HG03378 (cell line): ENCODE data around the gene OSBPL8.

ENCODE experiments used
- ATAC-seq: cut with Tn5 transposase; IDR thresholded peaks from one replicate; pipeline ENCODE4 v1.9.1; 2021; ENCODE audit warnings: mild to moderate bottlenecking, moderate library complexity; ENCODE audit not compliant: unreplicated experiment

The OSBPL8 gene

DNA sequence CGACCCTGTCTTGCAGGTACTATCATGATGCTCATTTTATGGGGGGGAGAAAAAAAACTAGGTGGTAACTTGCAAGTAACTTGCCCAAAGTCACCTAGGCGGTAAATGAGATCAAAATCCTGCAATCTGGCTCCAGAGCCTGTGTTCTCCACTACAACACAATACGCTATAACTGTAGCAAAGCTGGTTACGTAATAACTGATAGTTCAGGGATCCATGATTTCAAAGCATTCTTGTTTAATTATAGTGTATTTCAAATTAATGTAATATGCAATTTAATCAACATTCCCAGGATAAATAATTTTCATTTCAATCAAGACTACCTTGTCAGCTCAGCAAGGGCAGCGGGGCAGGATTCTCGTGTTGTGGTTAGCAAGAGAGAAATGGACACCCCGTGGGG lies 243.1 kb downstream of the OSBPL8 start:
- ATAC-seq: no peak

DNA sequence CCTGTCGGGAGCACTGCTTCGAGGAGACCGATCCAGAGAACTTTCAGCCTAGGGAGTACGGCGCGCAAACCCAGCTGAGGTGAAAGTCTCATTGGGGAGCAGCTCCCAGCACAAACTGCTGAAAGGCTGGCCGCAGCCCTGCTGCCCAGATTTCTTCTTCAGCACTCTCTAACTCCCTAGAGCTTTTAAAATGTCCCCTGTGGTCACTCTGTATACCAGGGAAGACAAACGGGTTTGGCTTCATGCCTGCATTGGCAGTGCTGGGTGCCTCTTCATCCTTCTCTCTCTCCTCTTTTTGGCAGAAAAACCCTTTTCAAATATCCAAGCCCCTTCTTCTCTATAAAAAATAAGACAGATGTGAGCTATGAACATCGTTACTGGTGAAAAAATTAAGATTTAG lies 246.3 kb downstream of the OSBPL8 start:
- no peak for ATAC-seq

DNA sequence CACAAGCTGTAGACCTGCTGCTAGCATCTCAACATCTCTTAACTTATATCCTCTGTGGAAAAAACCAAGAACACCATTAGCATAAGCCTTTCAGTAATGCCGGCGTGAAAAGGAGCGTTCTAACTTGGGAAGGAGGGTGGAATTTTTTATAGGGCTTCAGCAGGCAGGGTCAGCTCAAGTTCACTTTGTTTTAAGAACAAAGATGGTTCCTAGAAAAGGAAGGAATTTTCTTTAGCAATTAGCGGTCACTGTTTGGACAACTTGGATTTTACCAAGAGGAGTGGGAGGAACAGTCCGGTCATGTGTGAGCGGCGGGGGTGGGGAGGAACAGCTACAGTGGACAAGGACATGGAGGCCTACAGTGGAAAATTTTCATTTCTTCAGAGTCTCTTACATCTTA lies 247.3 kb downstream of the OSBPL8 start:
- no peak for ATAC-seq

DNA sequence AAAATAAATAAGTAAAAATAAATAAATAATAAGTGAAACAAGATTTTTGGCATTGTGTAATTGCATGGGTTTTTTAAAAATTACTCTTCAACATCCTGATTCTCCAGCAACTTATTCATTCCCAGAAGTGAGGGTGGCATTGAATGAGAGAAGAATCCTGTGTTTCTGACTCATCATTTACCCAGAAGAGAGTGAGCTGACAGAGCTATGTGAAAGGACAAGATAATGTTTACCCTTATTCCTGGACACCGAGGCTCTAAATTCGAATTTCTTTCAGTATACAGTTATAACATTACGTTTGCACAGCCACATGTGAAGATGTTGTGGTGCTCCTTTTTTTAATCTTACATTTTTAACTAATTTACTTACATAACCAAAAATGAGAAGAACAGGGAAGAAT lies 247.8 kb downstream of the OSBPL8 start:
- no peak for ATAC-seq

DNA sequence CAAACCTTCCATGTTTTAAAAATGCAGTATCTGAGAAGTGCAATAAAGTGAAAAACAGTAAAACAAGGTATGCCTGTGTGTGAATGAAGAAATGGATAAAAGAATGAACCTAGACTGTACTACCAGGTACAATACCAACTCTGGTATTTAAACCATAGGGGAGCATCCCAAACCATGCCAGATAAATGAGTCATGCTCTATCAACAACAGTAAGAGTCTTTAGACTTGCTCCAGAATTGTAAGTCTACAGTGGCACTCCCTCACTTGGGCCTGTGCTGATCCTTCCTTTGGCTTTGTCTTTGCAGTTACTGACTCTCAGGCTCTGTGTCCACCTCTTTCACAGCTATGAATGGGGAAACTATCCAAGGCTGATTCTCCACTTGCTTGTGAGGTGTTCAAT lies 249.5 kb downstream of the OSBPL8 start:
- no peak for ATAC-seq

DNA sequence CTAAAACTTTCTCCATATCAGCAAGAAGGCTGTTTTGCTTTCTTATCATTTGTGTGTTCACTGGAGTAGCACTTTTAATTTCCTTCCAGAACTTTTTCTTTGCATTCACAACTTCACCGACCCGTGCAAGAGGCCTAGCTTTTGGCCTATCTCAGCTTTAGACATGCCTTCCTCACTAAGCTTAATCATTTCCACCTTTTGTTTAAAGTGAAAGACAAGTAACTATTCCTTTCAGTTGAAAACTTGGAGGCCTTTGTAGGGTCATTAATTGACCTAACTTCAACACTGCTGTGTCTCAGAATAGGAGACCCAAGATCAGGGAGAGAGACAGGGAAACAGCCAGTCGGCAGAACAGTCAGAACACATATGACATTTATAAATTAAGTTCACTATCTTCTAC lies 250.7 kb downstream of the OSBPL8 start:
- no peak for ATAC-seq

DNA sequence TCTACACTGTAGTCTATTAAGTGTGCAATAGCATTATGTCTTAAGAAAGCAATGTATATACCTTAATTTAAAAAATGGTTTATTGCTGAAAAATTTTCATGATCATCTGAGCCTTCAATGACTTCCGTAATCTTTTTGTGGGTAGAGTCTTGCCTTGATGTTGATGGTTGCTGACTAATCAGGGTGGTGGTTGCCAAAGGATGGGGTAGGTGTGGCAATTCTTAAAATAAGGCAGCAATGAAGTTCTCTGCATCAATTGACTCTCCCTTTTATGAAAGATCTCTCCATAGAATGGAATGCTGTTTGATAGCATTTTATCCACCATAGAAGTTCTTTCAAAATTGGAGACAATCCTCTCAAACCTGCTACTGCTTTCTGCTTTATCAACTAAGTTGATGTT lies 252.5 kb downstream of the OSBPL8 start:
- ATAC-seq: no peak

DNA sequence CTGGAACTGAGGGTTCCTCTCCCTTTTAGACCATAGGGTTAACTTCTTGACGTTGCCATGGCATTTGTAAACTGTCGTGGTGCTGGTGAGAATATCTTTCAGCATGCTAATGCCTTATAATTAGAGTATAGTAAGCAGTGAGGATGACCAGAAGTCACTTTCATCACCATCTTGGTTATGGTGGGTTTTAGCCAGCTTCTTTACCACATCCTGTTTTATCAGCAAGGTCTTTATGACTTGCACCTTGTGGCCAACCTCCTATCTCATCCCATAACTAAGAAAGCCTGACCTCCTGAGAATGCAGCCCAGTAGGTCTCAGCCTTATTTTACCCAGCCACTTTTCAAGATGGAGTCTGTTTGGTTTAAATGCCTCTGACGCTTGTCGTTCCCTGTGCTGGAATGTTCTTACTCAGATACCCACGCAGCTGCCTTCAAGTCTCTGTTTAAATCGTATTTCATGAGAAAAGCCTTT lies 255.5 kb downstream of the OSBPL8 start:
- ATAC-seq: no peak

DNA sequence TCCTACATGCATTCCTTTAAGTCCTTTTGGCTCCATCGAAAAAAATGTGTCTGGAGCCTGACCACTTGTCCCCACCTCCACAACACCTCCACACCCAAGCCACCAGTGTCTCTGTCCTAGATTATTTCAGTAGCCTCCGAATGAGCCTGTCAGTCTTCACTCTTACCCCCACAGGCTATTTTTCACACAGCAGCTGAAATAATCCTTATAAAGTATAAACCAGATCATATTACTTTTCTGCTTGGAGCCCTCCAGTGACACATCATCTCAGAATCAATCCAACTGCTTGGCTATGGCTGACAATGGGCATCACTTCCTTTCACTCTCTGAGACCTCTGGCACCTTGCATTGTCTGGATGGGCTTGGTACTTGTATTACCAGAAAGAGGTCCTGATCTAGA lies 256.2 kb downstream of the OSBPL8 start:
- ATAC-seq: no peak
